Activated T-cell treated with anti-CD3 and anti-CD28 coated beads, Interleukin-2, amount 50 U/mL, for 4 hours (primary cell): ENCODE measurements around the gene ALDH16A1. TPM values are rescaled to one million over a fixed set of nuclear protein-coding genes. Genes with fewer than 3 reads are reported as not detected.
A peak's percentile ranks its signal among the peaks of the same experiment; 100 is the strongest.

Experiments used
- ATAC-seq, 2 donors: fragments of 200-7000 bp; cut with Tn5 transposase; one replicate each; pipeline ENCODE4 v1.10.0; 2021
- DNase-seq: peaks from one replicate; pipeline ENCODE4 v3.0.0-alpha.2; 2020
- H3K27me3 Mint-ChIP-seq: one replicate; pipeline ENCODE4 v1.8.0; 2021; ENCODE audit warnings: low read depth, mixed read lengths
- H3K36me3 Mint-ChIP-seq: one replicate; pipeline ENCODE4 v1.8.0; 2022; ENCODE audit warnings: mixed read lengths; ENCODE audit not compliant: insufficient read depth
- H3K4me1 Mint-ChIP-seq: one replicate; pipeline ENCODE4 v1.8.0; 2021; ENCODE audit warnings: low read depth, mixed read lengths
- H3K4me3 Mint-ChIP-seq: one replicate; pipeline ENCODE4 v1.8.0; 2021; ENCODE audit warnings: mild to moderate bottlenecking, moderate library complexity, mixed read lengths
- H3K9me3 Mint-ChIP-seq: one replicate; pipeline ENCODE4 v1.8.0; 2021; ENCODE audit warnings: mixed read lengths
- total RNA-seq, 3 donors: library from RNA; stranded (reverse); gene quantifications; one replicate each; pipeline ENCODE4 v1.2.1, GENCODE V29; 2021

Gene ALDH16A1
- total RNA-seq, 3 donors from 2014 or later, result 35.4 to 42.9 (median 35.8) TPM

GRCh38 chr19:49419173-49419572 lies 33.9 kb upstream of the ALDH16A1 start:
- H3K4me1 Mint-ChIP-seq, result peaks cover 26% of the 10 kb centered on the region
- H3K27me3 Mint-ChIP-seq, result peaks cover 59% of the 10 kb centered on the region
- no peaks in the 10 kb centered on the region for H3K9me3 Mint-ChIP-seq
- no peak overlapping the region for H3K4me3 Mint-ChIP-seq
- no peaks in the 10 kb centered on the region for H3K36me3 Mint-ChIP-seq
- ATAC-seq, result no peak
- no peak for DNase-seq

- no peaks in the 10 kb centered on the region for H3K36me3 Mint-ChIP-seq
- peaks cover 67% of the 10 kb centered on the region for H3K27me3 Mint-ChIP-seq
- DNase-seq (no peak), ATAC-seq (no peak)
- no peaks in the 10 kb centered on the region for H3K9me3 Mint-ChIP-seq
- no peak overlapping the region for H3K4me3 Mint-ChIP-seq
- H3K4me1 Mint-ChIP-seq, result peaks cover 32% of the 10 kb centered on the region
Observed at GRCh38 chr19:49420227-49420626, 32.8 kb upstream of the ALDH16A1 start.

- DNase-seq, result no peak
- ATAC-seq, result peak in 1 of 2 donors; percentile 53
- H3K4me1 Mint-ChIP-seq, result peaks cover 34% of the 10 kb centered on the region
- H3K27me3 Mint-ChIP-seq, result peaks cover 75% of the 10 kb centered on the region
- no peak overlapping the region for H3K4me3 Mint-ChIP-seq
- H3K9me3 Mint-ChIP-seq, result no peaks in the 10 kb centered on the region
- no peaks in the 10 kb centered on the region for H3K36me3 Mint-ChIP-seq
Observed at GRCh38 chr19:49421039-49421877, 31.8 kb upstream of the ALDH16A1 start.

- Mint-ChIP-seq H3K9me3 (no peaks in the 10 kb centered on the region), H3K27me3 (peaks cover 78% of the 10 kb centered on the region), H3K4me3 (no peak overlapping the region), H3K4me1 (peaks cover 40% of the 10 kb centered on the region), H3K36me3 (no peaks in the 10 kb centered on the region)
- no peak for DNase-seq
- ATAC-seq, result no peak
Observed at GRCh38 chr19:49421878-49422202, 31.2 kb upstream of the ALDH16A1 start.

- H3K9me3 Mint-ChIP-seq, result no peaks in the 10 kb centered on the region
- ATAC-seq, result peak; percentile 42
- H3K36me3 Mint-ChIP-seq, result no peaks in the 10 kb centered on the region
Observed at GRCh38 chr19:49422407-49423070, 30.5 kb upstream of the ALDH16A1 start.

GRCh38 chr19:49423071-49423984 lies 29.7 kb upstream of the ALDH16A1 start, which contains the start of gene PTH2:
Gene PTH2, minus strand, starts transcription at chr19:49423441. Its CDS starts 102 bp downstream, at chr19:49423339.
- Mint-ChIP-seq H3K9me3 (no peaks in the 10 kb centered on the region), H3K36me3 (no peaks in the 10 kb centered on the region), H3K27me3 (peaks cover 84% of the 10 kb centered on the region), H3K4me3 (peak within 1 kb of the TSS; percentile 73), H3K4me1 (peaks cover 50% of the 10 kb centered on the region)
- ATAC-seq, result peak; percentile 5 to 11
- no peak for DNase-seq

More at GRCh38 chr19:49422407-49423070, 30.5 kb upstream of the ALDH16A1 start:
- DNase-seq, result no peak
- peaks cover 79% of the 10 kb centered on the region for H3K27me3 Mint-ChIP-seq
- H3K4me1 Mint-ChIP-seq, result peaks cover 44% of the 10 kb centered on the region
- H3K4me3 Mint-ChIP-seq, result peak overlapping the region; percentile 73

GRCh38 chr19:49423985-49424303 lies 29.1 kb upstream of the ALDH16A1 start:
- H3K9me3 Mint-ChIP-seq, result no peaks in the 10 kb centered on the region
- DNase-seq (no peak), ATAC-seq (peak in 1 of 2 donors; percentile 25)
- H3K36me3 Mint-ChIP-seq, result no peaks in the 10 kb centered on the region
- peaks cover 55% of the 10 kb centered on the region for H3K4me1 Mint-ChIP-seq
- H3K4me3 Mint-ChIP-seq, result peak overlapping the region; percentile 37
- peaks cover 84% of the 10 kb centered on the region for H3K27me3 Mint-ChIP-seq

- Mint-ChIP-seq H3K27me3 (peaks cover 85% of the 10 kb centered on the region), H3K4me1 (peaks cover 55% of the 10 kb centered on the region), H3K36me3 (no peaks in the 10 kb centered on the region), H3K4me3 (no peak within 1 kb of the TSS), H3K9me3 (no peaks in the 10 kb centered on the region)
- DNase-seq (no peak), ATAC-seq (no peak)
Observed at GRCh38 chr19:49425178-49425577, 27.8 kb upstream of the ALDH16A1 start, which contains the start of gene GFY. Gene GFY, plus strand, starts transcription at chr19:49425388. Its CDS starts 1,043 bp downstream, at chr19:49426431.

GRCh38 chr19:49425922-49426592 lies 27.0 kb upstream of the ALDH16A1 start:
- no peak overlapping the region for H3K4me3 Mint-ChIP-seq
- peaks cover 83% of the 10 kb centered on the region for H3K27me3 Mint-ChIP-seq
- H3K4me1 Mint-ChIP-seq, result peaks cover 57% of the 10 kb centered on the region
- H3K9me3 Mint-ChIP-seq, result no peaks in the 10 kb centered on the region
- ATAC-seq (no peak), DNase-seq (no peak)
- no peaks in the 10 kb centered on the region for H3K36me3 Mint-ChIP-seq

- no peak overlapping the region for H3K4me3 Mint-ChIP-seq
- H3K27me3 Mint-ChIP-seq, result peaks cover 87% of the 10 kb centered on the region
- peaks cover 53% of the 10 kb centered on the region for H3K4me1 Mint-ChIP-seq
- H3K9me3 Mint-ChIP-seq, result no peaks in the 10 kb centered on the region
- no peaks in the 10 kb centered on the region for H3K36me3 Mint-ChIP-seq
- no peak for DNase-seq
- ATAC-seq, result no peak
Observed at GRCh38 chr19:49427339-49427738, 25.7 kb upstream of the ALDH16A1 start.

- H3K9me3 Mint-ChIP-seq, result no peaks in the 10 kb centered on the region
- peak overlapping the region; percentile 29 for H3K4me3 Mint-ChIP-seq
- ATAC-seq (peak; percentile 36 to 50), DNase-seq (no peak)
- H3K36me3 Mint-ChIP-seq, result no peaks in the 10 kb centered on the region
- peaks cover 87% of the 10 kb centered on the region for H3K27me3 Mint-ChIP-seq
- peaks cover 49% of the 10 kb centered on the region for H3K4me1 Mint-ChIP-seq
Observed at GRCh38 chr19:49427855-49428546, 25.0 kb upstream of the ALDH16A1 start.

- Mint-ChIP-seq H3K27me3 (peaks cover 88% of the 10 kb centered on the region), H3K36me3 (no peaks in the 10 kb centered on the region), H3K4me3 (no peak overlapping the region), H3K9me3 (no peaks in the 10 kb centered on the region), H3K4me1 (peaks cover 49% of the 10 kb centered on the region)
- DNase-seq (no peak), ATAC-seq (no peak)
Observed at GRCh38 chr19:49428547-49429451, 24.2 kb upstream of the ALDH16A1 start.
